Measurements from ENCODE around the gene EPB41L4A. TPM values are rescaled to one million over a fixed set of nuclear protein-coding genes. Genes with fewer than 3 reads are reported as not detected.

The EPB41L4A gene
- total and polyA plus RNA-seq, 2 donors (not counting 1 experiment from before 2014, with no cell fraction given) = 0.23 to 0.50 TPM

DNA sequence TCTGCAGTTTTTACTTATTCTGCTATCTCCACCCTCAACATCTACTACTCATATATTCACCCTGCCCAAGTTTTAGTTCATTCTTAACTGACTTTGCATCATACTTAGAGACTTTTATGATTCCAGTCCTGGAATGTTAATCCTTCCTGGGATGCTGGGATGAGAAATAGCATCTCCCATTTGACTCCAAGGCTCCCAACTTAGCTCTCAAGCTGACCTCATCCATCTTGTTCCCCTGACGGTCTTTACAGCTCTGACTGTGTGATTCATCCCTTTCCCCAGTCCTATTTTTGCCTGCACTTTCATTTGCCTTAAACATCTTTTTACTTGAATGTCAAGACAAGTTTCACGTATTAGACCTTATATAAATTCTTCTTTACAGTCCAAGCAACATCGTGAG lies 297.8 kb downstream of the EPB41L4A start:
- Histone ChIP-seq H3K36me3 (ENCODE audit: control insufficient read depth, insufficient read depth, low read length) (no peaks in the 10 kb centered on the region), H3K4me3 (replicated peaks in 1 of 4; ENCODE audit: control extremely low read depth in 1 of 4, insufficient read depth in 1 of 4, low read depth in 3 of 4, low read length in 4 of 4) (no peak overlapping the region), H3K79me2 (ENCODE audit: control insufficient read depth, insufficient read depth, low read length) (no peaks in the 10 kb centered on the region), H3K4me1 (ENCODE audit: control insufficient read depth, extremely low read depth, insufficient read depth, low read length) (no peaks in the 10 kb centered on the region), H3K27ac (ENCODE audit: insufficient read depth, low read length) (no peak overlapping the region), H3K9ac (ENCODE audit: insufficient read depth, low read length) (no peak overlapping the region), H3K9me3 (ENCODE audit: control insufficient read depth, insufficient read depth, low read depth, low read length) (no peaks in the 10 kb centered on the region), H3K27me3 (ENCODE audit: control insufficient read depth, insufficient read depth, low read length) (no peaks in the 10 kb centered on the region), H3K4me2 (ENCODE audit: extremely low read depth, insufficient read depth, low read length) (no peak overlapping the region), H2AFZ (ENCODE audit: low read length) (no peak overlapping the region), H4K20me1 (ENCODE audit: control insufficient read depth, extremely low read depth, insufficient read depth, low read length) (no peaks in the 10 kb centered on the region)
- no peak for TF ChIP-seq EZH2 (IDR thresholded peaks at IDR 0.05; ENCODE audit: low read length, missing control alignments)
- TF ChIP-seq, protein P1, sequence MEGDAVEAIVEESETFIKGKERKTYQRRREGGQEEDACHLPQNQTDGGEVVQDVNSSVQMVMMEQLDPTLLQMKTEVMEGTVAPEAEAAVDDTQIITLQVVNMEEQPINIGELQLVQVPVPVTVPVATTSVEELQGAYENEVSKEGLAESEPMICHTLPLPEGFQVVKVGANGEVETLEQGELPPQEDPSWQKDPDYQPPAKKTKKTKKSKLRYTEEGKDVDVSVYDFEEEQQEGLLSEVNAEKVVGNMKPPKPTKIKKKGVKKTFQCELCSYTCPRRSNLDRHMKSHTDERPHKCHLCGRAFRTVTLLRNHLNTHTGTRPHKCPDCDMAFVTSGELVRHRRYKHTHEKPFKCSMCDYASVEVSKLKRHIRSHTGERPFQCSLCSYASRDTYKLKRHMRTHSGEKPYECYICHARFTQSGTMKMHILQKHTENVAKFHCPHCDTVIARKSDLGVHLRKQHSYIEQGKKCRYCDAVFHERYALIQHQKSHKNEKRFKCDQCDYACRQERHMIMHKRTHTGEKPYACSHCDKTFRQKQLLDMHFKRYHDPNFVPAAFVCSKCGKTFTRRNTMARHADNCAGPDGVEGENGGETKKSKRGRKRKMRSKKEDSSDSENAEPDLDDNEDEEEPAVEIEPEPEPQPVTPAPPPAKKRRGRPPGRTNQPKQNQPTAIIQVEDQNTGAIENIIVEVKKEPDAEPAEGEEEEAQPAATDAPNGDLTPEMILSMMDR (conservative IDR thresholded peaks at IDR 0.05 in 1 of 2, IDR thresholded peaks at IDR 0.05 in 1 of 2; ENCODE audit: low read depth in 1 of 2, low read length in 2 of 2) = no peak
- peak in 1 of 2 donors; percentile 39 for DNase-seq (ENCODE audit: low read depth in 2 of 2)

DNA sequence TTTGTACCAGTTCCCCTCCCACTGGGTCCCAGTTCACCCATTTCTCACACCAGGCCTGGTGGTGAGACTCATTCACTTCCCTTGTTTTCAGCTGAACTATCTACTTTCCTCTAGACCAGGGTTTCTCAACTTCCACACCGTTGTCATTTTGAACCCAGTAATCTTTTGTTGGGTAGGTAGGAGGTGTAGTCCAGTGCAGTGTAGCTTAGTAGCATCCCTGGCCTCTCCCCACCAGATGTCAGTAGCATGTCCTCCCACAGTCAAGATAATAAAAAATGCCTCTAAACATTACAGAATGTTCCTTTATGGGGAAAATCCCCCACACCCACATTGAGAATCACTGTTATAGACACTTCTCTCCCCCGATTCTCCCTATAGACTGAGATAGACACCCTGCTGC lies 299.1 kb downstream of the EPB41L4A start:
- H3K9ac ChIP-seq (ENCODE audit: insufficient read depth, low read length) = no peak overlapping the region
- no peaks in the 10 kb centered on the region for H3K4me1 ChIP-seq (ENCODE audit: control insufficient read depth, extremely low read depth, insufficient read depth, low read length)
- no peaks in the 10 kb centered on the region for H3K9me3 ChIP-seq (ENCODE audit: control insufficient read depth, insufficient read depth, low read depth, low read length)
- no peak overlapping the region for H3K4me2 ChIP-seq (ENCODE audit: extremely low read depth, insufficient read depth, low read length)
- TF ChIP-seq EZH2 (IDR thresholded peaks at IDR 0.05; ENCODE audit: low read length, missing control alignments) = no peak
- TF ChIP-seq, protein P1 (conservative IDR thresholded peaks at IDR 0.05 in 1 of 2, IDR thresholded peaks at IDR 0.05 in 1 of 2; ENCODE audit: low read depth in 1 of 2, low read length in 2 of 2) = no peak
- no peaks in the 10 kb centered on the region for H3K79me2 ChIP-seq (ENCODE audit: control insufficient read depth, insufficient read depth, low read length)
- no peaks in the 10 kb centered on the region for H4K20me1 ChIP-seq (ENCODE audit: control insufficient read depth, extremely low read depth, insufficient read depth, low read length)
- no peak overlapping the region for H2AFZ ChIP-seq (ENCODE audit: low read length)
- H3K4me3 ChIP-seq (replicated peaks in 1 of 4; ENCODE audit: control extremely low read depth in 1 of 4, insufficient read depth in 1 of 4, low read depth in 3 of 4, low read length in 4 of 4) = no peak overlapping the region
- no peaks in the 10 kb centered on the region for H3K27me3 ChIP-seq (ENCODE audit: control insufficient read depth, insufficient read depth, low read length)
- H3K27ac ChIP-seq (ENCODE audit: insufficient read depth, low read length) = no peak overlapping the region
- DNase-seq (ENCODE audit: low read depth in 2 of 2) = no peak
- no peaks in the 10 kb centered on the region for H3K36me3 ChIP-seq (ENCODE audit: control insufficient read depth, insufficient read depth, low read length)

DNA sequence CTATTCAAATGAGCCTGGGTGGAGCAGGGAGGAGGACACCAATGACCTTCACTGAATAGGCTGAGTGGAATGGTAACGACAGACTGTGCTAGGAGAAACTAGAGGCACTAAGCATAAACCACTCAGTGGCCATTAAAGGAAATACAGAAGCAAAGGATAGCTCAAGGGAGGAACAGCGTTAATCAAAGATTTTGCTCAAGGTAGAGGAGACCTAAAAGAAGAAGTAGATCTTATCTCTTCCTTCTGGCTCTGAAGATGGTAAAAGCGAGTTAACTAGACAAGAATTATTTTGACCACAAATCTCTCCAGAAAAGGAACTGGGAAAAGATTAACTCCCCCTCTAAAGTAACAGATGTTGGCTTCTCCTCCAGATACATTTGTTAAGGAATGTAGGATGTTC lies 299.6 kb downstream of the EPB41L4A start:
- no peak overlapping the region for H3K4me3 ChIP-seq (replicated peaks in 1 of 4; ENCODE audit: control extremely low read depth in 1 of 4, insufficient read depth in 1 of 4, low read depth in 3 of 4, low read length in 4 of 4)
- DNase-seq (ENCODE audit: low read depth in 2 of 2) = peak in 1 of 2 donors; percentile 23

More for the DNA sequence above, 299.6 kb downstream of the EPB41L4A start:
- Histone ChIP-seq H3K4me1 (ENCODE audit: control insufficient read depth, extremely low read depth, insufficient read depth, low read length) (no peaks in the 10 kb centered on the region), H3K9me3 (ENCODE audit: control insufficient read depth, insufficient read depth, low read depth, low read length) (no peaks in the 10 kb centered on the region), H2AFZ (ENCODE audit: low read length) (no peak overlapping the region), H3K27me3 (ENCODE audit: control insufficient read depth, insufficient read depth, low read length) (no peaks in the 10 kb centered on the region), H3K9ac (ENCODE audit: insufficient read depth, low read length) (no peak overlapping the region), H3K27ac (ENCODE audit: insufficient read depth, low read length) (no peak overlapping the region), H4K20me1 (ENCODE audit: control insufficient read depth, extremely low read depth, insufficient read depth, low read length) (no peaks in the 10 kb centered on the region), H3K4me2 (ENCODE audit: extremely low read depth, insufficient read depth, low read length) (no peak overlapping the region), H3K36me3 (ENCODE audit: control insufficient read depth, insufficient read depth, low read length) (no peaks in the 10 kb centered on the region), H3K79me2 (ENCODE audit: control insufficient read depth, insufficient read depth, low read length) (no peaks in the 10 kb centered on the region)
- TF ChIP-seq, protein P1 (conservative IDR thresholded peaks at IDR 0.05 in 1 of 2, IDR thresholded peaks at IDR 0.05 in 1 of 2; ENCODE audit: low read depth in 1 of 2, low read length in 2 of 2) = no peak
- no peak for TF ChIP-seq EZH2 (IDR thresholded peaks at IDR 0.05; ENCODE audit: low read length, missing control alignments)

All from fibroblast of lung (primary cell).